Esophagus muscularis mucosa (tissue), 3 donors: Measurements from ENCODE around the gene CXCR2.

Experiments
- POLR2A ChIP-seq: fragments of 450-650 bp; IDR thresholded peaks from one replicate; pipeline ENCODE4 v1.6.1; 2017; ENCODE audit warnings: antibody characterized with exemption, moderate library complexity, mild to moderate bottlenecking, low read depth
- TF ChIP-seq, protein P1 (sequence below), 3 experiments: fragments of 200-600 bp in 2 of 3; fragments of 450-650 bp in 1 of 3; sonication (generic) in 2 of 3; IDR thresholded peaks; one replicate each; pipeline ENCODE4 v1.5.1; 2017 to 2019; ENCODE audit warnings: antibody characterized with exemption in 3 of 3, mild to moderate bottlenecking in 2 of 3, moderate library complexity in 1 of 3

- TF ChIP-seq, protein P1, sequence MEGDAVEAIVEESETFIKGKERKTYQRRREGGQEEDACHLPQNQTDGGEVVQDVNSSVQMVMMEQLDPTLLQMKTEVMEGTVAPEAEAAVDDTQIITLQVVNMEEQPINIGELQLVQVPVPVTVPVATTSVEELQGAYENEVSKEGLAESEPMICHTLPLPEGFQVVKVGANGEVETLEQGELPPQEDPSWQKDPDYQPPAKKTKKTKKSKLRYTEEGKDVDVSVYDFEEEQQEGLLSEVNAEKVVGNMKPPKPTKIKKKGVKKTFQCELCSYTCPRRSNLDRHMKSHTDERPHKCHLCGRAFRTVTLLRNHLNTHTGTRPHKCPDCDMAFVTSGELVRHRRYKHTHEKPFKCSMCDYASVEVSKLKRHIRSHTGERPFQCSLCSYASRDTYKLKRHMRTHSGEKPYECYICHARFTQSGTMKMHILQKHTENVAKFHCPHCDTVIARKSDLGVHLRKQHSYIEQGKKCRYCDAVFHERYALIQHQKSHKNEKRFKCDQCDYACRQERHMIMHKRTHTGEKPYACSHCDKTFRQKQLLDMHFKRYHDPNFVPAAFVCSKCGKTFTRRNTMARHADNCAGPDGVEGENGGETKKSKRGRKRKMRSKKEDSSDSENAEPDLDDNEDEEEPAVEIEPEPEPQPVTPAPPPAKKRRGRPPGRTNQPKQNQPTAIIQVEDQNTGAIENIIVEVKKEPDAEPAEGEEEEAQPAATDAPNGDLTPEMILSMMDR (IDR thresholded peaks at IDR 0.05): no peak
- no peak for TF ChIP-seq POLR2A
Measured at GRCh38 chr2:218168016-218168415, 42.2 kb downstream of the CXCR2 start.
